ENCODE data around the gene KIF9.
"Not testable (repeated sequence)": the region's sequence is repeated elsewhere in the genome, so short reads cannot be mapped to it uniquely, and the experiment has no call there.

Gene KIF9

GRCh38 chr3:47259114-47259513 lies 23.5 kb downstream of the KIF9 start:
- H3K9me3 ChIP-seq (ENCODE audit: low read length) = peaks cover 5% of the 10 kb centered on the region
- H3K27me3 ChIP-seq (ENCODE audit: insufficient read depth, low read length) = no peaks in the 10 kb centered on the region
- H3K4me3 ChIP-seq (ENCODE audit: low read length) = no peak overlapping the region
- H3K4me1 ChIP-seq (ENCODE audit: insufficient read depth, low read length) = no peaks in the 10 kb centered on the region
- H3K36me3 ChIP-seq (ENCODE audit: insufficient read depth, low read length) = no peaks in the 10 kb centered on the region
- H2AFZ ChIP-seq (ENCODE audit: low read depth, low read length) = no peak overlapping the region

GRCh38 chr3:47256331-47256730 lies 26.3 kb downstream of the KIF9 start:
- H3K9me3 ChIP-seq (ENCODE audit: low read length); H3K27me3 ChIP-seq (ENCODE audit: insufficient read depth, low read length); H3K4me3 ChIP-seq (ENCODE audit: low read length); H3K36me3 ChIP-seq (ENCODE audit: insufficient read depth, low read length); H2AFZ ChIP-seq (ENCODE audit: low read depth, low read length); H3K4me1 ChIP-seq (ENCODE audit: insufficient read depth, low read length): not testable (repeated sequence)

- H2AFZ ChIP-seq (ENCODE audit: low read depth, low read length) = no peak overlapping the region
- H3K4me1 ChIP-seq (ENCODE audit: insufficient read depth, low read length) = no peaks in the 10 kb centered on the region
- H3K36me3 ChIP-seq (ENCODE audit: insufficient read depth, low read length) = no peaks in the 10 kb centered on the region
- no peaks in the 10 kb centered on the region for H3K27me3 ChIP-seq (ENCODE audit: insufficient read depth, low read length)
- H3K9me3 ChIP-seq (ENCODE audit: low read length) = no peaks in the 10 kb centered on the region
- H3K4me3 ChIP-seq (ENCODE audit: low read length) = no peak overlapping the region
Observed at GRCh38 chr3:47251689-47252088, 30.9 kb downstream of the KIF9 start.

- not testable (repeated sequence) for H3K36me3 ChIP-seq (ENCODE audit: insufficient read depth, low read length); H3K4me1 ChIP-seq (ENCODE audit: insufficient read depth, low read length); H3K27me3 ChIP-seq (ENCODE audit: insufficient read depth, low read length); H3K9me3 ChIP-seq (ENCODE audit: low read length); H3K4me3 ChIP-seq (ENCODE audit: low read length); H2AFZ ChIP-seq (ENCODE audit: low read depth, low read length)
Observed at GRCh38 chr3:47251085-47251484, 31.5 kb downstream of the KIF9 start.

DNA sequence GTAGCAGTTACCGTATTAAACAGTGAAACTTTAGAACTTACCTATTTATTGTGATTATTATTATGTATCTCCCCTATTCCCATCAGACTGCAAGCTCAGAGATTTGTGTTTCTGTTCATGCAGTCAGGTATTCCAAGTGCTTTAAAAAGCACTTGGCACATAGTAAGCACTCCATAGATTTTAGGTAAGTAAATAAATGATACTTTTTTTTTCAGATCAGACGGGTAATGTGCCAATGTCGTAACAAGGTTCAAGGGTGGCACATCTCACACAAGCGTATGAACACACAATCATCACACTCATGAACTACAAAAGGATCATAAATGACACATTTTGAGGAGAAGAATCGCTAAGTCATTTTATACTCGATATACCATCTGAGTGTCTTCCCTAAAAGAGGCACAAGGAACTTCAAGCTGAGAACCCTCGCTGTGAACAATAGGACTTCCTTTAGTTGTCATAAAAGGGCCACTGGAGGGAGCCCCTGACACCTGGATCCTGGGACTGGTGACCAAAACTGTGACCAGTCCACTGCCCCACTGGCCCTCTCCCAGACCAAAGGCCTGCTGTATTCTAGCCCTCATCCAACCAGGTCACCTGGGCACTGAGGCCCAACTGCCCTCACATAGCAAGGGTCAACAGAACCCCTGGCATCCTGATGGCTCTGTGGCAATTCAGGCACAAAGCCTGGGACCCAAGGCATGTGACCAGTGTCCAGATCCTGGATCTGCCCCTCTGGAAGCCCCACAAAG lies 32.1 kb downstream of the KIF9 start:
- Histone ChIP-seq H3K9me3 (ENCODE audit: low read length) (no peaks in the 10 kb centered on the region), H3K36me3 (ENCODE audit: insufficient read depth, low read length) (no peaks in the 10 kb centered on the region), H3K4me1 (ENCODE audit: insufficient read depth, low read length) (no peaks in the 10 kb centered on the region), H2AFZ (ENCODE audit: low read depth, low read length) (no peak overlapping the region), H3K27me3 (ENCODE audit: insufficient read depth, low read length) (no peaks in the 10 kb centered on the region), H3K4me3 (ENCODE audit: low read length) (no peak overlapping the region)

DNA sequence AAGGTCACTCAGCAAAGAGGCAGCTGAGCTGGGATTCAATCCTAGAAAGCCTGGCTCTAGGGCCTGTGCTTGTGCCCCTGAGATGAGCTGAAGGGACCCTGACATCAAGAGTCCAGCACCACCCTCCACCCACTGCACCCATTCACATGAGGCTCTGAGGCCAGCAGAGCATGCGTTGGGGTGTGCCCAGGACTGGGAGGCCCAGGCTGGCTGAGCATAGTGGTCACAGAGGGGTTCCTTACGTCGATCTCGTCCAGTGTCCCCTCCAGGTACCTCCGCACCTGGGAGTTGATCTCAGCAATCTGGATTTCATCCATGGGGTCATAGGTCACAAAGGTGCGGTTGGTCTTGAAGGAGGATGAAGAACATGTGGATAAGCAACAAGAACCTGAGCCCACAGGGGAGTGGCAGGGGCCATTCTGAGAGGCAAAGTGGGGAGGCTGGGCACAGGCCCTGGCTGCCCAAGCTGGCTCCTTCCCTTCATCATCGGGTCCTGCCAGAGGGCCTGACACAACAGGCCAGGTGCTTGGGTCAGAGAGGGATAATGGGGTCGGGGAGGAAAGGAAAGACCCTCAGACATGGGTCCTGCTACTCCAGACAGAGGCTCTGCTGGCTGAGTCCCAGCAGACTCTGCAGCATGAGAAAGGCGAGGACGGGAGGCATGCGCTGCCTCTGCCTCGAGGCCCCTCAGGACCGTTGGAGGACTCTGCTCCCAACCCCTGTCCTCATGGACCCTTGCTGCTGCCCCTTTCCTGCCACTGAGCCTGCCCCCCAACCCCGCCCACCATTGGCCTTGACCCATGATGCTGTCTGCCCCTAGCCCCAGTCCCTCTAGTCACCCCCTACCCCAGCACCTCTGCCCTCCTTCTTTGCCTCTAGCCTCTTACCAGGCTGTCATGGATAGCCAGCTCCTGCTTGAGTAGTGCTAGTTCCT lies 35.2 kb downstream of the KIF9 start:
- no peaks in the 10 kb centered on the region for H3K36me3 ChIP-seq (ENCODE audit: insufficient read depth, low read length)
- H3K27me3 ChIP-seq (ENCODE audit: insufficient read depth, low read length) = no peaks in the 10 kb centered on the region
- no peaks in the 10 kb centered on the region for H3K9me3 ChIP-seq (ENCODE audit: low read length)
- H3K4me1 ChIP-seq (ENCODE audit: insufficient read depth, low read length) = no peaks in the 10 kb centered on the region
- H3K4me3 ChIP-seq (ENCODE audit: low read length) = no peak overlapping the region
- H2AFZ ChIP-seq (ENCODE audit: low read depth, low read length) = no peak overlapping the region

DNA sequence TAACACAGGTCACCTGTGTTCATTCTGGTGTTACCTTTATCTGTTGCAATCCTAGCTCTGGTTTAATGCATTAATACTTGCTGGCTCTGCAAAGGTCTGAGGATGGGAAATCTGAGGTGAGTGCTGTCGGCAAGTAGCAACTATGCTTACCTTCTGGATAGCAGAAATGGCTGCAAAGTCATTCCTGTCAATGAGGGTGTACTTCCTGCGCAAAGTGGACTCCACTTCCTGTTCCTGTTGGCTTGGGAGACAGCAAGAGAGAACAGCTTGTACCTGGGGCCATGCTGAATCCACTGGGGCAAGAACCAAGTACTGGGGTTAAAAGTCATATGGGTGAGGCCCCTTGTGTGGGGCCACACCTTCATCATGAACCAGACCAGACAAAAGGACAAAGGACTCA lies 37.3 kb downstream of the KIF9 start:
- H3K4me1 ChIP-seq (ENCODE audit: insufficient read depth, low read length) = no peaks in the 10 kb centered on the region
- H3K36me3 ChIP-seq (ENCODE audit: insufficient read depth, low read length) = no peaks in the 10 kb centered on the region
- no peak overlapping the region for H2AFZ ChIP-seq (ENCODE audit: low read depth, low read length)
- H3K27me3 ChIP-seq (ENCODE audit: insufficient read depth, low read length) = no peaks in the 10 kb centered on the region
- H3K9me3 ChIP-seq (ENCODE audit: low read length) = no peaks in the 10 kb centered on the region
- H3K4me3 ChIP-seq (ENCODE audit: low read length) = no peak overlapping the region

GRCh38 chr3:47244531-47245100 lies 38.0 kb downstream of the KIF9 start:
- Histone ChIP-seq H3K4me3 (ENCODE audit: low read length) (no peak overlapping the region), H3K4me1 (ENCODE audit: insufficient read depth, low read length) (no peaks in the 10 kb centered on the region), H3K36me3 (ENCODE audit: insufficient read depth, low read length) (no peaks in the 10 kb centered on the region), H3K9me3 (ENCODE audit: low read length) (no peaks in the 10 kb centered on the region), H3K27me3 (ENCODE audit: insufficient read depth, low read length) (no peaks in the 10 kb centered on the region), H2AFZ (ENCODE audit: low read depth, low read length) (no peak overlapping the region)

DNA sequence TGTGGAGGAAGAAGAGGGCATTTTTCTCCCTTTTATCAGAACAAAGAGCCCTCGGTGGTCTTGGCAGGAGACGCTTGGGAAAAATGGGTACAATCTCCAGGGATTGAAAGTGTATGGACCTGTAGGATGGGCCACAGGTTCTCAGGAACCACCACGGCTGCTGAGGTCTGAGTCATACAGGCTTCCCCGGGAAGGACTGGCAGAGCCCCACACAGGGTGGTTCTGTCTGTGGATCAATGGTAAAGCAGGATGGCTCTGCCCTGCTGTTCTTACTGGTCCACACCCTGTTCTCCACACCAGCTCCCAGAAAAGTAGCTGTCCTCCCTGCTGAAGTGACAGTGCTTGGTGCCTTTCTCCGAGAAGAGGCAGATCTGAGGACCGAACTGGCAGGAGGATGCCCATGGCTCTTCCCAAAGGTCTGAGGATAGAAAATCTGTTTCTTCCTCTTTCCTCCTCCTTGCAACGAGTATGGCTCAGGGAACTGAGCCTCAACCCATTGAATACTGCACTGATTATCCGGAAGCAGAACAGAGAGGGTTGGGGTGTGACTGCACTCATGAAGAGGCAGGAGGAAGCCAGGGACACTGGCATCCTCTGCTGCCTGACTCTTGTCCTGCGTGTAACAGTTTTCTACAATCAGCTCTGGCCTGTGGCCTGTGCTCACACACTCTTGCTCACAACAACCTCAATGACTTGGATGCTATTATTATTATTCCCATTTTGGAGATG lies 39.0 kb downstream of the KIF9 start:
- no peak overlapping the region for H3K4me3 ChIP-seq (ENCODE audit: low read length)
- H3K27me3 ChIP-seq (ENCODE audit: insufficient read depth, low read length) = no peaks in the 10 kb centered on the region
- H3K9me3 ChIP-seq (ENCODE audit: low read length) = no peaks in the 10 kb centered on the region

DNA sequence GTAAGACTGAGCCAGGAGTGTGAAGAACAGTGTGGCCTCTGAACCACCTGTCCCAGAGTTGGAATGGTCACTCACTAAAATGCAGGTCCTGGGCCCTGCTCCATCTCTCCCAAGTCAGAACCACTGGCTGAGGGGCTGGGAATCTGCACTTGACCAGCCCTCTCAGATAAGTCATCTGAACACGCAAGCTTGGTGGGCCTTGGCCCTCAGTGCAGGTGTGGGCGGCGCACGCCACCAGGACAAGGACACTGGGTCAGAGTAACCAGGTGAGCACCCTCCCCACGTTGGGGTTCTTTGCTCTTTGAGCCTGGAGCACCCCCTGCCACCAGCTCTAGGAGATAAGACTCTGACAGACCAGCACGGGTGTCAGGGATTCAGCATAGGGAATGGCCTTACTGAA lies 42.7 kb downstream of the KIF9 start:
- no peaks in the 10 kb centered on the region for H3K27me3 ChIP-seq (ENCODE audit: insufficient read depth, low read length)

More for the DNA sequence above, 39.0 kb downstream of the KIF9 start:
- Histone ChIP-seq H2AFZ (ENCODE audit: low read depth, low read length) (no peak overlapping the region), H3K36me3 (ENCODE audit: insufficient read depth, low read length) (no peaks in the 10 kb centered on the region), H3K4me1 (ENCODE audit: insufficient read depth, low read length) (no peaks in the 10 kb centered on the region)

DNA sequence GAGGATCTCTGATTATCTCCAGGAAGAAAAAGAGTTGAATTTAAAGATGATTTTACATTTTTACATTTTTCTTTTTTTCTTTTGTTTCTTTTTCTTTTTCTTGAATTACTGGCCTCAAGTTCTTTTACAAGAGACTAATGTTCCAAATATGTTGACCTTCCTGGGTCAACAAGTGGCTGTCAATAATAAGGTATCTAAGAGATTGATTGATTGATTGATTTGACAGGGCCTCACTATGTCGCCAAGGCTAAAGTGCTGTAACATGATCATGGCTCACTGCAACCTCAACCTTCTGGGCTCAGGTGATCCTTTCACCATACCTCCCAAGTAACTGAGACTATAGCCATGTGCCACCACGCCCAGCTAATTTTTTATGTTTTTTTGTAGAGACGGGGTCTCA lies 44.6 kb downstream of the KIF9 start:
- Histone ChIP-seq H3K36me3 (ENCODE audit: insufficient read depth, low read length) (no peaks in the 10 kb centered on the region), H3K4me1 (ENCODE audit: insufficient read depth, low read length) (no peaks in the 10 kb centered on the region), H3K27me3 (ENCODE audit: insufficient read depth, low read length) (no peaks in the 10 kb centered on the region), H2AFZ (ENCODE audit: low read depth, low read length) (no peak overlapping the region), H3K4me3 (ENCODE audit: low read length) (no peak overlapping the region), H3K9me3 (ENCODE audit: low read length) (no peaks in the 10 kb centered on the region)

More for the DNA sequence above, 42.7 kb downstream of the KIF9 start:
- H3K9me3 ChIP-seq (ENCODE audit: low read length) = no peaks in the 10 kb centered on the region
- no peaks in the 10 kb centered on the region for H3K4me1 ChIP-seq (ENCODE audit: insufficient read depth, low read length)
- H3K36me3 ChIP-seq (ENCODE audit: insufficient read depth, low read length) = no peaks in the 10 kb centered on the region
- H2AFZ ChIP-seq (ENCODE audit: low read depth, low read length) = no peak overlapping the region
- no peak overlapping the region for H3K4me3 ChIP-seq (ENCODE audit: low read length)

DNA sequence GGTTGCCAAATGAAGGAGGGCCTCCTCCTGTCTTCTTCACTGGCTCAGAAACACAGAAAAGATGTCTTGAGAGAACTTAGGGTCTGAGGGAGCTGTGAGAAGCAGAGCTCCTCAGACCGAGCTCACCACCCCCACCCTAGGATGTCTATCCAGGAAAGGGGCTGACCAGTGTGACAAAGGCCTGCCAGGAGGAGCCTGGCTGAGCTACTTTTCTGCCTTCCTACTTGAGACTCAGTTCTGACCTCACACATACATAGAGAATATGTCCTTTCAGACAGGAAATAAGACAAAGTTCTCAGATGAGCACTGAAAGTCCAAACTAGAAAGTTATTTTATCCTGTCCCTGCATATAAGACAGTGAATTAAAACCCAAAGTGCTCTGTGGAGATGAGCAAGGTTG lies 54.5 kb downstream of the KIF9 start:
- Histone ChIP-seq H3K9me3 (ENCODE audit: low read length) (no peaks in the 10 kb centered on the region), H3K36me3 (ENCODE audit: insufficient read depth, low read length) (no peaks in the 10 kb centered on the region), H3K4me1 (ENCODE audit: insufficient read depth, low read length) (no peaks in the 10 kb centered on the region), H2AFZ (ENCODE audit: low read depth, low read length) (no peak overlapping the region), H3K4me3 (ENCODE audit: low read length) (no peak overlapping the region), H3K27me3 (ENCODE audit: insufficient read depth, low read length) (no peaks in the 10 kb centered on the region)

GRCh38 chr3:47227678-47228077 lies 54.9 kb downstream of the KIF9 start:
- Histone ChIP-seq H3K4me1 (ENCODE audit: insufficient read depth, low read length) (no peaks in the 10 kb centered on the region), H3K36me3 (ENCODE audit: insufficient read depth, low read length) (no peaks in the 10 kb centered on the region), H2AFZ (ENCODE audit: low read depth, low read length) (no peak overlapping the region), H3K9me3 (ENCODE audit: low read length) (no peaks in the 10 kb centered on the region), H3K27me3 (ENCODE audit: insufficient read depth, low read length) (no peaks in the 10 kb centered on the region), H3K4me3 (ENCODE audit: low read length) (no peak overlapping the region)

Measured in neuron (in vitro differentiated cells).